CD4-positive, alpha-beta T cell treated with Interferon gamma for 1 hour (primary cell): ENCODE data around the gene UTS2R.

ENCODE experiments used
- DNase-seq: peaks from one replicate; pipeline ENCODE4 v3.0.0-alpha.2; 2020

The UTS2R gene

DNA sequence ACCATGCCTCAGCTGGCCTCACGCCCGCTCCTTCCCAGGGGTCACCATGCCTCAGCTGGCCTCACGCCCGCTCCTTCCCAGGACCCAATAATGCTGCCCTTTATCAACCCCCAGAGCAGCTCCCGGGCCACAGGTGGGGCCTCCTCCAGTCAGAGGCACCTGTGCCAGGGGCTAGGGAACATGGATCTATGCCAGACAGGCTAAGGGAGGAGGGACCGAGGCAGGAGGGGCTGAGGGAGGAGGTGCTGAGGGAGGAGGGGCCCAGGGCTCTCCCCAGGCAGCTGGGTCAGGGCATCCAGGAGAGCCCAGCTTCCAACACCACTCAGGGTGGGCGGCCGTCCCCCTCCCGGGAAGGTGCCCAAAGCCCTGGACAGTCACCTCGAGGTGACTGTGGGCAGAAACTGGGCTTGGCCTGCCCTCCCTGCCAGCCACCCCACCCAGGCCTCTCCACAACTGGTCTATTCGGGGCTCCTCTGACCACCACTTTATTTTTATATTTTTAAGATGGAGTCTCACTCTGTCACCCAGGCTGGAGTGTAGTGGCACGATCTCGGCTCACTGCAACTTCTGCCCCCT, 19.4 kb downstream of the UTS2R start:
- no peak for DNase-seq

- DNase-seq, result no peak
These were observed 20.0 kb downstream of the UTS2R start for GRCh38 chr17:82391496-82392066.

DNA sequence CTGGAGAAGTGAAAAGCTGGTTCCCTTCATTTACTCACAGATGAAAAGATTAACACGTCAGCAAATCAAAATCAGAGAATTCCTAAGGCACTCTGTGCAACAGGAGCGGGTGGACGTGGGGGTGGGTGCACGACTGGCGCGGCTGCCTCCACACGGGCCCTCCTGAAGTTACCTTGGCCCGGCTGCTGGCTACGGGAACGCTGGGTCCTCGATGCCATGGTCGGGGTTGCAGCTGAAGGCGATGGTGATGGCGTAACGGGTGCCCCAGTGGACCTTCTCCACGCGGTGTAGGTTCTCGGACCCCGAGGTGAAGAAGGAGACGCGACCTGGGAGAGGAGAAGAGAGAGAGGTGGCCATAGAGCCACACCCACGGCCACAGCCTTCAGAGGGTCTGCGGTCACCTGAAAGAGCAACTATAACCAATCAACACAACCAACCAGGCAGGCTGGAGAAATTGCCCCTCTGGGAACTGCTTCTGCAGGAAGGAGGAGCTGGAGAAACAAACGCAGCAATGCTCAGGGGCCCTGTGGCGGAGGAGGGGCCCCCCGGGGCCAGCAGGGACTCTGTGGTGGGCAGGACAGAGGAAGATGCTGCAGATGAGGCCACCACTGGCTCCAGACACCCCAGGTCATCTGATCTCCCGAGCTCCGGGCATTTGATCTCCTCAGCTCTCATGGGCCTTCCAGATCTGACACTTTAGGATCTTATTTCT, 20.8 kb downstream of the UTS2R start:
- DNase-seq, result no peak

- no peak for DNase-seq
These were observed 21.4 kb downstream of the UTS2R start for GRCh38 chr17:82392941-82393340.

- no peak for DNase-seq
These were observed 22.7 kb downstream of the UTS2R start for GRCh38 chr17:82394278-82394677.

DNA sequence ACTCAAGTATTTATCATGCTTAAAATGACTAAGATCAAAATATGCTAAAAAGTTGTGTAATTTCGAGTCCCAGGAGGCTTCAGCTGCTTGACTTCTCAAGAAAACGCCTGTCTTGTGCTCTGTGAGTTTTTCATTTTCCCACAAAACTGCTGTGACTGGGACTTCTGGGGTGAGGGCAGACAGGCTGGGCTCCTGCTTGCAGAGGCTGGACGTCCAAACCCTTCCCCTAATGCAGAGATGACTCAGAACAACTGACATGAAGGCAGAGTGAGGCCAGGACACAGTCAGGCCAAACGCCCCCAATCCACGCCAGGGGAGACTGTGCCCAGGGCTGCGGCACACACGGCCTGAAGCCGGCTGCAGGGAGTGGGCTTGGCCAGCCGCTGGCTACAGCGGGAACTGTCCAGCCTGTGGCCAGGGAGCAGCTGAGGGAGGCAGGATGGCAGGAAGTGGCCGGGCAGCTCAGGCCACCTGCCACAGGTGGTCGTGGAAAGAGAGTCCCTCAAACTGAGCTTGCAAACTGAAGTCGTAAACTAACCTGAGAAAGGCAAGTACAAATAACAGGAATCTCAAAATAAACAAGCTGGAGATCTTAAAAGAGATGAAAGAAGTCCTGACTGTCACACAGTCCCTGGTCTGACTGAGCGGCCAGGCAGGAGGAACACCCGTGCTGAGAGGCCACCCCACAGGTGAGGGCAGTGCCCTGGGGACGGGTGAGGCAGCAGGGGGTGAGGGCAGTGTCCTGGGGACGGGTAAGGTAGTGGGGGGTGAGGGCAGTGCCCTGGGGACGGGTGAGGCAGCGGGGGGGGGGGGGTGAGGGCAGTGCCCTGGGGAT, 25.3 kb downstream of the UTS2R start:
- no peak for DNase-seq

DNA sequence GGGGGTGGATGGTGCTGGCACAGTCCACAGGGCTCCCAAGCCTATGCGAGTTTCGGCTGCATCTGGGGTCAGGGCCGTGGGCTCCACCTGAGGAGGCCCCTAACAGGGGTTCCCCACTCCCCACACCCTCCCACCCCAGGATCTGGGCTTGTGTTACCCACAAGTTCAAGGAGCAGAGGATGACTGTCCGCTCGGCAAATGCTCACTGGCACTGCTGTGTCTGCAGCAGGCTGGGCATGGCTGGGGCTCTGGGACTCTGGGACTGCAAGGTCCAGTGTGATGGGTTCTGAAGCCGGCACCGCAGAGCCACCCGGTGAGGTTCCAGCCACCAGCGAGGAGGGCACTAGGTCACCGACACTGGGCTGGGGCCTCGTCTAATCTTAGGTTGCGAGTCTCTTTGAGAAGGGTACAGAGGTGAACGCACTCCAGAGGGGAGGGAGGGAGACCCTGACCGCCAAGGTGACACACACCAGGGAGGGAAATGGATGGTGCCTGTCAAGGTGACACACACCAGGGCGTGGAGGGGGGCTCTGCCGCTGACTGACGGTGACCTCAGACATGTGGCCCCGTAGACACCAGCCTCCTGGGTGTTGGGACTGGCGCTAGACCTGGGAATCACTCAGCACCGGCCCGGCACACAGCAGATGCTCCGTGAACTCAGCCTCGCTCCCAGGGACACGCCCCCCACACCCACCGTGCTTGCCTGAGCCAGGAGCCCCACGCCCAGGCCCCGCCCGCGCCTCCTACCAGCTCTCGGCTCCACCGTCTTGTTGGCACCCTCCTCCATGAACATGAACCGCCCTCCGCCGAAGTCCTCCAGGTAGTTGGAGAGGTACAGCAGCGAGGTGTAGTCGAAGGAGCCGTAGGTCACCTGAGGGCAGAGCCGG, 26.1 kb downstream of the UTS2R start:
- DNase-seq, result no peak

DNA sequence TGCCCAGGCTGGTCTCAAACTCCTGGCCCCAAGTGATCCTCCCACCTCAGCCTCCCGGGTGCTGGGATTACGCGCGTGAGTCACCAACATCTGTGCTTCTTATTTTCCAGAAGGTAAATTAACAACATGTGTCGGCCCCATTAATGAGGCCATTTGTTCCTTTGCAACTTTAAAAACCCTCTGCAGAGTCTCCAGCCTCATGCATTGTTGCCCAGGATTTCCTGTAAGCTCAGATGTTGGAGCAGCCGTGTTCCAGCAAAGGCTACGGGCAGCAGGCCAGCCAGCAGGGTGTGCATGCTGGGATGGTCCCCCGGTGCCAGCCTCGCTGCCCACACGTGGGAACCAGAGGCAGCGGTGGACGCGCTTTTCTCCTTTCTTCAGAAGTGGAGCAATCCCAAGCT, 27.5 kb downstream of the UTS2R start:
- DNase-seq, result no peak

- no peak for DNase-seq
These were observed 28.1 kb downstream of the UTS2R start for GRCh38 chr17:82399601-82400101.

- DNase-seq, result no peak
These were observed 28.6 kb downstream of the UTS2R start for GRCh38 chr17:82400206-82400605.

GRCh38 chr17:82400830-82401229, 29.3 kb downstream of the UTS2R start:
- peak; percentile 58 for DNase-seq

GRCh38 chr17:82402865-82403264, 31.3 kb downstream of the UTS2R start:
- DNase-seq, result no peak

DNA sequence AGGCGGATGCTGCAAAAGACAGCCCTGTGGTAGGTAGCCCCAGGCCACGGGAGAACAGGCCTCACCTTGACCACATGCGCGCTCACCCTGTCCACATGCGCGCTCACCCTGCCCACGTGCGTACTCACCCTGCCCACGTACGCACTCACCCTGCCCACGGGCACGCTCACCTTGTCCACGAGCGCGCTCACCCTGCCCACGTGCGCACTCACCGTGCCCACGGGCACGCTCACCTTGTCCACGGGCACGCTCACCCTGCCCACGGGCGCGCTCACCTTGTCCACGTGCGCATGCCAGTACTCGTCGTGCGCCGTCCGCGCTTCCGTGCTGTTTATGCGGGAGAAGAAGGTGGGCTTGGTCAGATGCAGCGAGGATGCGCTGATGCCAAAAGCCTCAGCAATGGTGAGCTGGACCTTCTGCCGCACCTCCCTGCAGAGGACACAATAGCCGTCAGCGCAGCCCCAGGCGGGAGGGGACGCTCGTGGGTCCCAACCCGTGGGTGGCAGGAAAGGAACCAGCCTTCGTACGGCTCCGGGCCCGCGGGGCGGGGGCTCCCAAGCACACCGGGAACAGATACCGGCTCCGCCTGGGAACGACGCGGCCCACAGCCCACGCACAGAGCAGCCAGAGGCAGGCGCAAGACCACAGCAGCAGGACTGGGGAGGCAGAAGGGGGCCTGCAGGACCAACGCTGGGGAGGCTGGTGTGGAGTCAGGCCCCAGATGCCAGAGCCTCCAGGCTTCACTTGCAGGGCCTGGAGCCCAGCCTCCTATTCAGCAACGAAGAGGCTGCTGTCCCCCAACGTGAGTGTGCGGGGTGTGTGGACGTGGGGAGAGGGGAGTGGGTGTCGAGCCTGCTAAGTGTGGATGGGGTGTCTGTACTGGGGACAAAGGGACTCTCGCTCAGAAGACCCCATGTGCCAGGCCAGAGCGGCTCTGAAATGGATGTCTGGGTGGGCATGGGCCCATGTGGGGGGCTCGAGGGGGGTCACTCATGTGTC, 32.4 kb downstream of the UTS2R start:
- no peak for DNase-seq

DNA sequence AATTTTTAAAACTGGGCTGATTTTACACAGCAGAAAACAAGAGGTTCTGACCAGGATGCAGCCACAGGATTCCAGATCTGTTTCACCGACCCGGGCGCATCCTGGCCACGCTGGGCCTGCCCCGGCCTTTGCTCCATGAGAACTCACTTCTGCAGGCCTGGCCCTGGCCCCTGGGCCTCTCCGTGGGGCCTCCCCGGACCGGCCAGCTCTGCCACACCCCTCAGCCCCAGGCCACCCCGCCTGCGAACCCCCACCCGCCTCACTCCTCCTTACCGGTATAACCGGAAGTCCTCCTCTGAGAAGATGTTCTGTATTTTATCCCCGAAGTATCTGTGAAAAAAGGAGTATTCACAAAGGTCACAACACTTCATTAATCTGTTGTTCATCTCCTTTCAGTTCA, 33.5 kb downstream of the UTS2R start:
- DNase-seq, result no peak

DNA sequence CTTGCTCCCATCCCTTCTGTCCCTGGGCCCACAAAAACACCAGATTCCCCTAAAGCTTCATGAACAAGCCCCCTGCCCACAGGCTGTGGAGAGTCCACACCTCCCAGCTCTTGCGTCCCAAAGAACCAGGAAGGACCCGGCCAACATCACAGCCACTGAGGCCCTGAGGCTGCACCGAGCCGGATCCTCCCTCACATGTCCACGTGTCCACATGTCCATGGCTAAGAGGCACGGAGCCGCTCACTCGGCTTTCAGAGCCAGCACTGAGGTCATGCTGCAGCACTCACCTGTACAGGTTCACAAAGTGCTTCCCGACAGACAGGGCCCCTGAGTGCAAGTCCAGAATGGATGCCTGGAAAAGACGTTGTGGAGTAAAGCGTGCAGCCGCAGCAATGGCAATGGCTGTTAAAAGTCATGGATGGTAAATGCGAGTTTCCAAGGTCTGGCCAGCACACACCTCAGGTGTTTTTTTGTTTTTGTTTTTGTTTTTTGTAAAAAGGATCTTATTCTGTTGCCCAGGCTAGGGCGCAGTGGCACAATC, 34.6 kb downstream of the UTS2R start:
- DNase-seq, result no peak

- no peak for DNase-seq
These were observed 35.7 kb downstream of the UTS2R start for GRCh38 chr17:82407255-82407654.

DNA sequence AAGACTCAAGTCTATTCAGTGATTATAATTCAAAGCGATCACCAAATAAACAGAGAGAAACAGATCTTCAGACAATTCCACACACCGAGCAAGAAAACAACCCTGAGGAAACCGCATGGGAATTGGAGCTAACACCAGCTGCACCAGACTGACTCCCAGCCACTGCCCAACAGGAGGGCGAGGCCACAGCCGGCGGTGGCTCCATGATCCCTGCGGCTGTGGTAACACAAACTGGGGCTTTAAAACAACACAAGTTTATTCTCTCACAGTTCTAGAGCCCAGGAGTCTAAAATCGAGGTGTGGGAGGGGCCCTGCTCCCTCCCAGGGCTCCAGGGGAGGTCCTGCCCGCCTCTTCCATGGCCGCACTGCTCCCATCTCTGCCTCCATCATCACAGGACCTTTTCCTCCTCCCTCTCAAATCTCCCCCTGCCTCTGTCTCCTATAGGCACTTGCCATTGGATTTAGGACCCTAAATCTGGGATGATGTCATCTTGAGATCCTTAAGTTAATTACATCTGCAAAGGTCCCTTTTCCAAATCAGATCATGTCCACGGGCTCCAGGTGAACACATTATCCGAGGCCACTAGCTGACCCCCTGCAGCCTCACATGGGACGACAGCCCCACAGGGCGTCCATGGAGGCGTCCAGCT, 36.8 kb downstream of the UTS2R start:
- no peak for DNase-seq

DNA sequence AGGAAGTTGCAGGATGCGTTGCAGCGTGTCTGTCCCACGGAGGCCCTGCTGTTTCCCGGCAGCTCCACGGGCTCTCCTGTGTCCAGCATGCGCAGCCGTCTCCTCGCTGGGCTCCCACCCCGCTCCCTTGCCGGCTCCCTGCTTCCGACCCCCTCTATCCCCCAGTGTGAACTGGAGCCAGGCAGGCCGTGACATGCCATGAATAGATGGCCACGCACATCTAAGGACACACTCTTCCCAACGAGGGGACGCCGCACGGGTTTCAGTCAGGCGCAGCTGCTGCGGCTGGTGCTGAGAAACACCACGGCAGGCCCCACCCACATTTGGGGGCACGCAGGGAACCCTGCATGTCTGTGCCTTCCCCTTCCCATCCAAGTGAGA, 37.4 kb downstream of the UTS2R start:
- no peak for DNase-seq

DNA sequence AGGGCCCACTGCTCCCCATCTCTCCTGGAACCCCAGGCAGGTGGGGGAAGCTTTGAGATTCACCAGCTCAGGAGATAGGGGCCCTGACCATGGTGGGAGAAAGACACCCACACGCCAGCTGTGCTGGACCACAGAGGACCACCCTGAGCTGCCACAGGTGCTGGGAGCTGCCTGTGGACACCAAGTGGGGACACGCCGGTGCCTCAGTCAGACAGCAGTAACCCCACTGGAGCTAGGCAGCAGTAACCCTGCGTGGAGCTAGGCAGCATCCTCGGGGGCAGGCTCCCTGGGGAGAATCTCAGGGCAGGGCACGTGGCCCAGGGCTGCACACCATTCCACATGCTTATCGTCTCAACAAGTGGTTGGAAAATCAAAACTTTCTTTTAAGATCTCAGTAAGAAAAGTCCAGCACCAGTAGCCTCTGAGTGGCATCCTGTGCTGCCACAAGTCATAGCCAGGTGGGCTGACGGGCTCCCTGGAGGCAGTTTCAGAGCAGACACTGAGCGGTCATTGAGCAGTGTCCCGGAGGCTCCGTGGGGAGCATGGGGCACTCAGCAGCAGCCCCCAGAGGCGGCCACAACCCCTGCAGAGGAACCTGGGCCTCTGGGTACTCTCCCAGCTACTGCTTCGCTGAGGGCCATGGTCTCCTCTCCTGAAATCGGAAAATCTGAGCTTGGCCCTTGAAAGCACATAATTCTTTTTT, 38.6 kb downstream of the UTS2R start:
- no peak for DNase-seq
